HEK293 (cell line): ENCODE data around the gene SNRPF.

Source experiments
- GLIS2 ChIP-seq: fragments of 450-650 bp; formaldehyde crosslinking; IDR thresholded peaks from 2 replicates; pipeline ENCODE4 v1.5.1; 2016; ENCODE audit warnings: missing biosample characterization, missing genetic modification characterization
- MEIS1 ChIP-seq: sonication (generic); formaldehyde crosslinking; IDR thresholded peaks from 2 replicates; pipeline ENCODE4 v1.8.1; 2022; ENCODE audit warnings: missing genetic modification reagents, mild to moderate bottlenecking, borderline replicate concordance
- SP3 ChIP-seq: fragments of 450-650 bp; formaldehyde crosslinking; IDR thresholded peaks from 2 replicates; pipeline ENCODE4 v1.5.1; 2016; ENCODE audit warnings: missing biosample characterization, missing genetic modification characterization
- ZBTB48 ChIP-seq: fragments of 450-650 bp; formaldehyde crosslinking; IDR thresholded peaks from 2 replicates; pipeline ENCODE4 v1.5.1; 2016; ENCODE audit warnings: missing biosample characterization, missing genetic modification characterization
- ZNF184 ChIP-seq: fragments of 450-650 bp; IDR thresholded peaks from 2 replicates; pipeline ENCODE4 v1.5.1; 2018; ENCODE audit warnings: missing biosample characterization, mild to moderate bottlenecking, missing genetic modification characterization
- ZNF2 ChIP-seq: fragments of 450-650 bp; formaldehyde crosslinking; IDR thresholded peaks from 2 replicates; pipeline ENCODE4 v1.5.1; 2016; ENCODE audit warnings: missing biosample characterization, missing genetic modification characterization
- ZNF223 ChIP-seq: fragments of 450-650 bp; formaldehyde crosslinking; IDR thresholded peaks from 2 replicates; pipeline ENCODE4 v1.5.1; 2016; ENCODE audit warnings: missing biosample characterization, missing genetic modification characterization
- ZNF280D ChIP-seq: fragments of 450-650 bp; formaldehyde crosslinking; IDR thresholded peaks from 2 replicates; pipeline ENCODE4 v1.5.1; 2016; ENCODE audit warnings: missing biosample characterization, missing genetic modification characterization
- ZNF433 ChIP-seq: fragments of 450-650 bp; formaldehyde crosslinking; IDR thresholded peaks from 2 replicates; pipeline ENCODE4 v1.5.1; 2016; ENCODE audit warnings: missing biosample characterization, missing genetic modification characterization, low read depth
- ZNF48 ChIP-seq: fragments of 450-650 bp; formaldehyde crosslinking; IDR thresholded peaks from 2 replicates; pipeline ENCODE4 v1.5.1; 2016; ENCODE audit warnings: missing biosample characterization, missing genetic modification characterization
- ZSCAN23 ChIP-seq: fragments of 450-650 bp; formaldehyde crosslinking; IDR thresholded peaks from 2 replicates; pipeline ENCODE4 v1.5.1; 2016; ENCODE audit warnings: missing biosample characterization, missing genetic modification characterization
- TF ChIP-seq, protein P1 (sequence below): fragments of 450-650 bp; formaldehyde crosslinking; IDR thresholded peaks from 2 replicates; pipeline ENCODE4 v1.5.1; 2017; ENCODE audit warnings: missing biosample characterization, missing genetic modification characterization

The SNRPF gene

GRCh38 chr12:95909871-95910270, 51.1 kb downstream of the SNRPF start (continued):
- TF ChIP-seq ZNF223 (tag by site-specific recombination) (no peak), ZBTB48 (tag by site-specific recombination) (no peak), ZSCAN23 (tag by site-specific recombination) (no peak), ZNF433 (tag by site-specific recombination) (no peak), ZNF280D (tag by site-specific recombination) (no peak), MEIS1 (CRISPR knock-in tag) (no peak), SP3 (tag by site-specific recombination) (no peak), ZNF48 (no peak), ZNF2 (tag by site-specific recombination) (no peak), GLIS2 (no peak), ZNF184 (tag by site-specific recombination) (no peak)
- TF ChIP-seq, protein P1, sequence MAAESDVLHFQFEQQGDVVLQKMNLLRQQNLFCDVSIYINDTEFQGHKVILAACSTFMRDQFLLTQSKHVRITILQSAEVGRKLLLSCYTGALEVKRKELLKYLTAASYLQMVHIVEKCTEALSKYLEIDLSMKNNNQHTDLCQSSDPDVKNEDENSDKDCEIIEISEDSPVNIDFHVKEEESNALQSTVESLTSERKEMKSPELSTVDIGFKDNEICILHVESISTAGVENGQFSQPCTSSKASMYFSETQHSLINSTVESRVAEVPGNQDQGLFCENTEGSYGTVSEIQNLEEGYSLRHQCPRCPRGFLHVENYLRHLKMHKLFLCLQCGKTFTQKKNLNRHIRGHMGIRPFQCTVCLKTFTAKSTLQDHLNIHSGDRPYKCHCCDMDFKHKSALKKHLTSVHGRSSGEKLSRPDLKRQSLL (tag by site-specific recombination) = no peak
